Measurements from ENCODE around the gene SORCS2.

SORCS2 gene

DNA sequence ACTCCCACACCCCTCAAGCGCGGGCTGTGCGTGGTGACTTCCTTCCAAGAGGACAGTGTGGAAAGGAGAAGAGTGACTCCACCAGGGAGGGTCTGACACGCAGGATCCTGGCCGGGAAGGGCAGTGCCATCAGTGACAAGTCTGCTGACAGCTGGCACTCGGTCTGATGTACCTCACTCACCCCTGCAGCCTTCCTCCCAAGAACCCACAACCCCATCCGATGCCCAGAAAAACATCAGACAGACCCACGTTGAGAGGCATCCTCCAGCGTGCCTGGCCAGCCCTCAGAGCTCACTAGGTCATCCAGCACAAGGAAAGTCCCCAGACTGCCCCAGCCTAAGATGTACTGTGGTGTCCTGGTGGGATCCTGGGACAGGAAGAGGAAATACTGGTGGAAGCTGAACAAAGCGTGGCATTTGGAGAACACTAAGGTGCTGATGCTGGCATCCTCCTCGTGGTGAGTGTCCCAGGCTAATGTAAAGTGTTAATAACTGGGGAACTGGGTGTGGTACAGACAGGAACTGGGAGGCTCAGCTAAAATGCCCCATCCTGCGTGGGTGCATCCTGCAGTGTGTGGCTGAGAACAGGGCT lies 442.4 kb downstream of the SORCS2 start:
- no peak for DNase-seq
- H3K9me3 ChIP-seq: no peaks in the 10 kb centered on the region
- no peaks in the 10 kb centered on the region for H3K36me3 ChIP-seq
- no peak overlapping the region for H3K4me3 ChIP-seq (ENCODE audit: low read depth, low read length)
- TF ChIP-seq, protein P1, sequence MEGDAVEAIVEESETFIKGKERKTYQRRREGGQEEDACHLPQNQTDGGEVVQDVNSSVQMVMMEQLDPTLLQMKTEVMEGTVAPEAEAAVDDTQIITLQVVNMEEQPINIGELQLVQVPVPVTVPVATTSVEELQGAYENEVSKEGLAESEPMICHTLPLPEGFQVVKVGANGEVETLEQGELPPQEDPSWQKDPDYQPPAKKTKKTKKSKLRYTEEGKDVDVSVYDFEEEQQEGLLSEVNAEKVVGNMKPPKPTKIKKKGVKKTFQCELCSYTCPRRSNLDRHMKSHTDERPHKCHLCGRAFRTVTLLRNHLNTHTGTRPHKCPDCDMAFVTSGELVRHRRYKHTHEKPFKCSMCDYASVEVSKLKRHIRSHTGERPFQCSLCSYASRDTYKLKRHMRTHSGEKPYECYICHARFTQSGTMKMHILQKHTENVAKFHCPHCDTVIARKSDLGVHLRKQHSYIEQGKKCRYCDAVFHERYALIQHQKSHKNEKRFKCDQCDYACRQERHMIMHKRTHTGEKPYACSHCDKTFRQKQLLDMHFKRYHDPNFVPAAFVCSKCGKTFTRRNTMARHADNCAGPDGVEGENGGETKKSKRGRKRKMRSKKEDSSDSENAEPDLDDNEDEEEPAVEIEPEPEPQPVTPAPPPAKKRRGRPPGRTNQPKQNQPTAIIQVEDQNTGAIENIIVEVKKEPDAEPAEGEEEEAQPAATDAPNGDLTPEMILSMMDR (IDR thresholded peaks at IDR 0.05; ENCODE audit: low read depth, low read length): no peak
- no peaks in the 10 kb centered on the region for H3K27me3 ChIP-seq
- no peaks in the 10 kb centered on the region for H3K4me1 ChIP-seq

DNA sequence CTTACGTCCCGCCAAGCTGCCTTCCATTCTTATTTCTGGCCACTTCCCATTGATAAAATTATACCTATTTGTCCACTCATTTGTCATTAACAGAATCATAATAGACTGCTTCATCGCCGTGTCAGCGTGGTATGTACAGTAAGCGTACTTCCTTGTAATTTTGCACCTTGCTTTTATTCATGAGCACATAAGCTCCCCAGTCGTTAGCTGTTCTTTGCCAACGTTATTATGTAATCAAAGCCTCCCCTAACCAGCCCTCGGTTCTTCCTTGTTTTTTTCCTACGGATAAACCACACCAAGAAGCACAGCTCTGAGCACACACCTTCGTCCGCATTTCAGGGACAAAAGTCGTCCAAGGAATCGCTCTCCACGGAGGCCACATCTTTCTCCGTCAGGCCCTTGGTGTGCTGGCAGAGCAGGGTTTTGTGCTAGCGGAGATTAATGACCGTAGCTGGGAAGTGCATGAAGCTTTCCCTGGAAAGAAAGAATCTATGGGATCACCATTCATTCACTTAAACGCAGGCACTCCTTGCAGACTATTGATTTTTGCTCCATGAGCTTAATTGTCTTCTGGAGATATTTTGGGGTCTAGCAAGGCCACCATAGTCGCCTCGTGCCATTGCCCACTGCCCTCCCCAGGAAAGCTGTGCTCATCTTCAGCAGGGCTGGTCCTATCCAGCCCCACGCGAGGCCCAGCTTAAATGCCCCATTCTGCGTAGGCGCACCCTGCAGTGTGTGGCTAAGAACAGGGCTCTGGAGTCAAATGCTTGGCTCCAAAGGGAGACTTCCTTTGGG lies 443.3 kb downstream of the SORCS2 start:
- H3K27me3 ChIP-seq: no peaks in the 10 kb centered on the region
- no peaks in the 10 kb centered on the region for H3K9me3 ChIP-seq
- TF ChIP-seq, protein P1 (IDR thresholded peaks at IDR 0.05; ENCODE audit: low read depth, low read length): no peak
- no peaks in the 10 kb centered on the region for H3K36me3 ChIP-seq
- no peaks in the 10 kb centered on the region for H3K4me1 ChIP-seq
- no peak overlapping the region for H3K4me3 ChIP-seq (ENCODE audit: low read depth, low read length)
- no peak for DNase-seq

DNA sequence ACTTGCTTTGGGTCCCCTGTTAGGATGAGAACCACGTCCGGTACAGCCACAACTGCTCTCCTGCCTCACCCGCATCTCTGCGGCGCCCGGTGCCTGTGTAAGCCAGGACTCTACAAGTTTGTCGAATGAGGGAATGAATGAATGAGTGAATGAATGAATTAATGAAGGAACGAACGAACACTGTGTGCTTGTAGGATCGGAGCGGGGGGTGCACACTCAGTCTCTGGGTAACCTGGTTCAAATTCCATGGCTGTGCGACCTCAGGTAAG lies 443.8 kb downstream of the SORCS2 start:
- Histone ChIP-seq H3K36me3 (no peaks in the 10 kb centered on the region), H3K27me3 (no peaks in the 10 kb centered on the region), H3K9me3 (no peaks in the 10 kb centered on the region), H3K4me3 (ENCODE audit: low read depth, low read length) (no peak overlapping the region), H3K4me1 (no peaks in the 10 kb centered on the region)
- TF ChIP-seq, protein P1 (IDR thresholded peaks at IDR 0.05; ENCODE audit: low read depth, low read length): no peak
- DNase-seq: no peak

DNA sequence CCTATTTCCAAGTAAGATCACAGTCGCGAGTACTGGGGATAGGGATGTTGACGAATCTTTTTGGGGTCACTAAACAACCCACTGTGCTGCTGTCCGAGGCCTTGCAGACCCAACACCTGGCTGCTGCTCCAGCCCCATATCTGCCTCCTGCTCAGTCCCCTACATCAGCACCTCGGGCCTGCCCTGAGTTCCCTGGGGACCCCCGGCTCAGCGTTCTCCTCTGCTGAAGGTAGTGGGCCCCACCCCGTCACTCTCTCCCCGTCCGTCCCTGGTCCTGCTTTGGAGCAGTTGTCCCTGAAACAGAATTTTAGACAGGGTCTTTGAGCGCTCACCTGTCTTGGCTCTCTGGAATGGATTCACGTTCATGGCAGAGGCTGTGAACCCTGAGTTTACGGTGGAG lies 444.8 kb downstream of the SORCS2 start:
- DNase-seq: no peak
- H3K27me3 ChIP-seq: no peaks in the 10 kb centered on the region
- H3K4me3 ChIP-seq (ENCODE audit: low read depth, low read length): no peak overlapping the region
- TF ChIP-seq, protein P1 (IDR thresholded peaks at IDR 0.05; ENCODE audit: low read depth, low read length): no peak
- no peaks in the 10 kb centered on the region for H3K4me1 ChIP-seq
- H3K9me3 ChIP-seq: no peaks in the 10 kb centered on the region
- no peaks in the 10 kb centered on the region for H3K36me3 ChIP-seq

DNA sequence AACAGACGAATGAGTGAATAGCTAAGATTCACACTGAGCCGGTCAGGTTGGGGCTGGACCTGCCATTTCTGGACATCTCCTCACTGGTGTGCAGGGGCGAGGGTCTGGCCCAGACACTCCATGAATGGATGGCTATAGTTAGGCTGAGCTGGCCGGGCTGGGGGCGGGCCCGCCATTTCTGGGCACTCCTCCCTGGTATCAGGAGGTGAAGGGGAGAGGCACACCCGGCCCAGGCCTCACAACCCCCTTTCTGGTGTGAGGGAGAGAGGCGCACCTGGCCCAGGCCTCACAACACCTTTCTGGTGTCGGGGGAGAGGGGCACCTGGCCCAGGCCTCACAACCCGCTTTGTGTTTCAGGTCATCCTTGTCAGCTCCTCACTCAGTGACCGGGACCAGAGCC lies 445.6 kb downstream of the SORCS2 start:
- H3K9me3 ChIP-seq: no peaks in the 10 kb centered on the region

DNA sequence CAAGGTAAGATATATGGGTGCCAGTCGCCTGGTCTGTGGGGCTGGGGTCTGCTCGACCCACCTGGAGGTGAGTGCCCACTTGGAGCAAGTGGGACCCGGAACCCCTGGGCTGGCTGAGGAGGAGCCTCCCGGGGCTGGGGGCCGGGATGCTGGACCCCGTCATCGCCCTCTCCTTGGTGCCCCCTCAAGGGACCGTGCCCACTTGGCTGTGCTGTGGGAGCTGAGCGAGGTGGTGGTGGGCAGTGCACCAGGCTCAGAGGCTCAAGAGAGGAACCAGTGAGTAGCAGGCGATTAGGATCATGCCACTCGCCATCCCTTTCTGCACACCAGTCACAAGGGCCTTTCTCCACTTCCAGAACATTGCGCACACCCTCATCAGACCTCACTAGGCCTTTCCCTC lies 446.2 kb downstream of the SORCS2 start:
- H3K9me3 ChIP-seq: no peaks in the 10 kb centered on the region
- TF ChIP-seq, protein P1 (IDR thresholded peaks at IDR 0.05; ENCODE audit: low read depth, low read length): no peak
- no peaks in the 10 kb centered on the region for H3K27me3 ChIP-seq
- no peaks in the 10 kb centered on the region for H3K4me1 ChIP-seq
- DNase-seq: no peak
- no peak overlapping the region for H3K4me3 ChIP-seq (ENCODE audit: low read depth, low read length)
- no peaks in the 10 kb centered on the region for H3K36me3 ChIP-seq

More for the DNA sequence above, 445.6 kb downstream of the SORCS2 start:
- DNase-seq: no peak
- Histone ChIP-seq H3K4me3 (ENCODE audit: low read depth, low read length) (no peak overlapping the region), H3K4me1 (no peaks in the 10 kb centered on the region), H3K27me3 (no peaks in the 10 kb centered on the region), H3K36me3 (no peaks in the 10 kb centered on the region)
- TF ChIP-seq, protein P1 (IDR thresholded peaks at IDR 0.05; ENCODE audit: low read depth, low read length): no peak

All from BE2C (cell line).